GM23338 (cell line): Measurements from ENCODE around the gene ENOSF1. TPM values are rescaled to one million over a fixed set of nuclear protein-coding genes. Genes with fewer than 3 reads are reported as not detected.

Source experiments
- ATAC-seq: fragments of 200-7000 bp; cut with Tn5 transposase; 3 replicates; pipeline ENCODE4 v1.9.1; 2020
- DNase-seq: peaks from one replicate; pipeline ENCODE4 v3.0.0-alpha.2; 2015; ENCODE audit warnings: low spot score
- H2AFZ ChIP-seq: fragments of 200-600 bp; sonication (generic); 2 replicates; pipeline ENCODE4 v1.8.0; 2016; ENCODE audit warnings: antibody characterized with exemption, mild to moderate bottlenecking, moderate library complexity
- H3F3A ChIP-seq: fragments of 200-600 bp; sonication (generic); replicated peaks from 2 replicates; pipeline ENCODE4 v1.8.0; 2017; ENCODE audit warnings: antibody characterized with exemption, mixed run types, low read depth
- H3K27ac ChIP-seq: fragments of 200-600 bp; sonication (generic); 2 replicates; pipeline ENCODE4 v1.6.1; 2016; ENCODE audit warnings: low read depth
- H3K27me3 ChIP-seq: fragments of 200-600 bp; sonication (generic); 2 replicates; pipeline ENCODE4 v1.8.0; 2016; ENCODE audit warnings: mild to moderate bottlenecking, mixed run types, moderate library complexity; ENCODE audit not compliant: insufficient read depth
- H3K36me3 ChIP-seq: fragments of 200-600 bp; sonication (generic); 2 replicates; pipeline ENCODE4 v1.8.0; 2016; ENCODE audit warnings: mild to moderate bottlenecking; ENCODE audit not compliant: insufficient read depth
- H3K4me1 ChIP-seq: fragments of 200-600 bp; sonication (generic); 2 replicates; pipeline ENCODE4 v1.8.0; 2016; ENCODE audit warnings: mild to moderate bottlenecking, moderate library complexity; ENCODE audit not compliant: insufficient read depth
- H3K4me2 ChIP-seq: fragments of 200-600 bp; sonication (generic); 2 replicates; pipeline ENCODE4 v1.7.1; 2017; ENCODE audit warnings: mixed run types
- H3K4me3 ChIP-seq: fragments of 200-600 bp; sonication (generic); 2 replicates; pipeline ENCODE4 v1.6.1; 2016; ENCODE audit warnings: mixed run types
- H3K79me2 ChIP-seq: fragments of 200-600 bp; sonication (generic); replicated peaks from 2 replicates; pipeline ENCODE4 v1.8.0; 2017; ENCODE audit warnings: mild to moderate bottlenecking; ENCODE audit not compliant: insufficient read depth
- H3K9me2 ChIP-seq: fragments of 200-600 bp; sonication (generic); 2 replicates; pipeline ENCODE4 v1.8.0; 2017; ENCODE audit not compliant: insufficient read depth
- H4K20me1 ChIP-seq: fragments of 200-600 bp; sonication (generic); replicated peaks from 2 replicates; pipeline ENCODE4 v1.8.0; 2017; ENCODE audit warnings: mild to moderate bottlenecking; ENCODE audit not compliant: insufficient read depth
- H3K27ac Mint-ChIP-seq: 2 replicates; pipeline ENCODE4 v1.8.0; 2020; ENCODE audit warnings: inconsistent platforms, mild to moderate bottlenecking, moderate library complexity, mixed read lengths
- H3K27me3 Mint-ChIP-seq: 3 replicates; pipeline ENCODE4 v1.8.0; 2022; ENCODE audit warnings: low read depth, mild to moderate bottlenecking, moderate library complexity, mixed read lengths, inconsistent platforms; ENCODE audit not compliant: insufficient read depth, poor library complexity
- H3K36me3 Mint-ChIP-seq: 3 replicates; pipeline ENCODE4 v1.8.0; 2021; ENCODE audit warnings: low read depth, mild to moderate bottlenecking, inconsistent platforms, moderate library complexity, mixed read lengths
- H3K4me1 Mint-ChIP-seq: 3 replicates; pipeline ENCODE4 v1.8.0; 2020; ENCODE audit warnings: mild to moderate bottlenecking, inconsistent platforms, mixed read lengths
- H3K4me3 Mint-ChIP-seq: 3 replicates; pipeline ENCODE4 v1.8.0; 2021; ENCODE audit warnings: moderate library complexity, mild to moderate bottlenecking, inconsistent platforms, mixed read lengths
- H3K9me3 Mint-ChIP-seq: 3 replicates; pipeline ENCODE4 v1.8.0; 2020; ENCODE audit warnings: moderate library complexity, mild to moderate bottlenecking, inconsistent platforms, mixed read lengths
- CREB1 ChIP-seq: fragments of 250-450 bp; sonication (Bioruptor Pico); IDR thresholded peaks from 2 replicates; pipeline ENCODE4 v1.5.0; 2020; ENCODE audit warnings: low read depth, mild to moderate bottlenecking, moderate library complexity
- ETS1 ChIP-seq: IDR thresholded peaks from 2 replicates; pipeline ENCODE4 v1.6.1; 2016; ENCODE audit warnings: antibody characterized with exemption
- EZH2 ChIP-seq: fragments of 200-600 bp; sonication (generic); IDR thresholded peaks from one replicate; pipeline ENCODE4 v1.8.0; 2017; ENCODE audit warnings: antibody characterized with exemption, mild to moderate bottlenecking, low read depth; ENCODE audit not compliant: unreplicated experiment
- EZH2phosphoT487 ChIP-seq: fragments of 200-600 bp; sonication (generic); IDR thresholded peaks from one replicate; pipeline ENCODE4 v1.8.1; 2018; ENCODE audit warnings: antibody characterized with exemption; ENCODE audit not compliant: unreplicated experiment
- POLR2AphosphoS5 ChIP-seq: IDR thresholded peaks from 2 replicates; pipeline ENCODE4 v1.6.1; 2016; ENCODE audit warnings: antibody characterized with exemption, low read depth
- STAT1 ChIP-seq: IDR thresholded peaks from one replicate; pipeline ENCODE4 v1.6.1; 2016; ENCODE audit warnings: antibody characterized with exemption; ENCODE audit not compliant: unreplicated experiment
- ZNF331 ChIP-seq: fragments of 250-450 bp; sonication (Bioruptor Pico); IDR thresholded peaks from 2 replicates; pipeline ENCODE4 v1.5.0; 2020; ENCODE audit warnings: low read depth, mild to moderate bottlenecking, moderate library complexity
- polyA plus RNA-seq: library from polyadenylated mRNA; unstranded; fragments of >200 nt; fragmentation: Nextera tagmentation; extraction: Ambion mirVana; gene quantifications from 2 replicates; pipeline ENCODE4 v1.2.1, GENCODE V29; 2016
- total RNA-seq: library from RNA; depleted of rRNA; stranded (reverse); fragments of >200 nt; shearing (Covaris generic); gene quantifications from 2 replicates; pipeline ENCODE4 v1.2.3, GENCODE V29; 2014

Gene ENOSF1
- total and polyA plus RNA-seq, 2 experiments from 2014 or later = 30.1 to 36.4 TPM

GRCh38 chr18:658947-659533 is 53.4 kb downstream of the ENOSF1 start (continued):
- TF ChIP-seq EZH2phosphoT487 = no peak
- no peak for TF ChIP-seq ETS1
- TF ChIP-seq CREB1 (CRISPR knock-in tag) = no peak
- TF ChIP-seq EZH2 = no peak

- peaks cover 55% of the 10 kb centered on the region for H3K36me3 Mint-ChIP-seq
Measured at GRCh38 chr18:658001-658946, 54.2 kb downstream of the ENOSF1 start.

GRCh38 chr18:657311-658000 is 55.0 kb downstream of the ENOSF1 start, which contains the start of gene TYMS:
TYMS (plus strand) TSS chr18:657653; CDS start chr18:657743, 90 bp downstream.
- Mint-ChIP-seq H3K27me3 (peaks cover 15% of the 10 kb centered on the region), H3K9me3 (peaks cover 13% of the 10 kb centered on the region), H3K27ac (peak within 1 kb of the TSS; percentile 90), H3K4me1 (peaks cover 38% of the 10 kb centered on the region), H3K36me3 (peaks cover 50% of the 10 kb centered on the region), H3K4me3 (peak within 1 kb of the TSS; percentile 94)
- ATAC-seq (peak; percentile 68), DNase-seq (peak; percentile 90)
- Histone ChIP-seq H3K9me2 (no peaks in the 10 kb centered on the region), H3K27ac (peak within 1 kb of the TSS; percentile 88), H3K27me3 (no peaks in the 10 kb centered on the region), H3K4me3 (peak within 1 kb of the TSS; percentile 95), H4K20me1 (peaks cover 4% of the 10 kb centered on the region; the same call in 1 of the 2 replicates), H3K36me3 (peaks cover 9% of the 10 kb centered on the region), H3K79me2 (peaks cover 44% of the 10 kb centered on the region), H3F3A (peaks cover 14% of the 10 kb centered on the region), H3K4me2 (peak within 1 kb of the TSS; percentile 91), H2AFZ (peak within 1 kb of the TSS; percentile 99), H3K4me1 (peaks cover 10% of the 10 kb centered on the region)
- TF ChIP-seq STAT1 (no peak), POLR2AphosphoS5 (0 out of 2 replicates have a peak, but pooled peaks have one; percentile 35)

More at GRCh38 chr18:658001-658946, 54.2 kb downstream of the ENOSF1 start:
- DNase-seq (peak; percentile 96), ATAC-seq (peak; percentile 80)
- H3K4me1 Mint-ChIP-seq = peaks cover 38% of the 10 kb centered on the region
- H3K4me3 Mint-ChIP-seq = peak overlapping the region; percentile 94
- Histone ChIP-seq H3K27ac (peak overlapping the region; percentile 88), H3K4me1 (peaks cover 10% of the 10 kb centered on the region), H3K36me3 (peaks cover 9% of the 10 kb centered on the region), H3K4me2 (peak overlapping the region; percentile 91), H3F3A (peaks cover 14% of the 10 kb centered on the region), H4K20me1 (peaks cover 4% of the 10 kb centered on the region; the same call in 1 of the 2 replicates), H2AFZ (peak overlapping the region; percentile 64), H3K79me2 (peaks cover 44% of the 10 kb centered on the region), H3K9me2 (no peaks in the 10 kb centered on the region), H3K4me3 (peak overlapping the region; percentile 95), H3K27me3 (no peaks in the 10 kb centered on the region)
- peak overlapping the region; percentile 90 for H3K27ac Mint-ChIP-seq
- peaks cover 15% of the 10 kb centered on the region for H3K27me3 Mint-ChIP-seq
- TF ChIP-seq POLR2AphosphoS5 (peak; percentile 77; the same call in 1 of the 2 replicates), CREB1 (CRISPR knock-in tag) (peak; percentile 86), ZNF331 (CRISPR knock-in tag) (no peak)
- H3K9me3 Mint-ChIP-seq = peaks cover 15% of the 10 kb centered on the region
